ENCODE results near the gene THRB.
A peak's percentile ranks its signal among the peaks of the same experiment; 100 is the strongest.

Gene THRB

GRCh38 chr3:24507776-24508422 is 13.2 kb upstream of the THRB start:
- TF ChIP-seq CTCF (IDR thresholded peaks at IDR 0.05; ENCODE audit: control insufficient read depth, insufficient read depth, low read depth, low read length, missing control alignments): no peak
- no peak overlapping the region for H3K4me3 ChIP-seq (ENCODE audit: control insufficient read depth, low read depth, low read length)
- no peak for DNase-seq (ENCODE audit: low read depth)

DNA sequence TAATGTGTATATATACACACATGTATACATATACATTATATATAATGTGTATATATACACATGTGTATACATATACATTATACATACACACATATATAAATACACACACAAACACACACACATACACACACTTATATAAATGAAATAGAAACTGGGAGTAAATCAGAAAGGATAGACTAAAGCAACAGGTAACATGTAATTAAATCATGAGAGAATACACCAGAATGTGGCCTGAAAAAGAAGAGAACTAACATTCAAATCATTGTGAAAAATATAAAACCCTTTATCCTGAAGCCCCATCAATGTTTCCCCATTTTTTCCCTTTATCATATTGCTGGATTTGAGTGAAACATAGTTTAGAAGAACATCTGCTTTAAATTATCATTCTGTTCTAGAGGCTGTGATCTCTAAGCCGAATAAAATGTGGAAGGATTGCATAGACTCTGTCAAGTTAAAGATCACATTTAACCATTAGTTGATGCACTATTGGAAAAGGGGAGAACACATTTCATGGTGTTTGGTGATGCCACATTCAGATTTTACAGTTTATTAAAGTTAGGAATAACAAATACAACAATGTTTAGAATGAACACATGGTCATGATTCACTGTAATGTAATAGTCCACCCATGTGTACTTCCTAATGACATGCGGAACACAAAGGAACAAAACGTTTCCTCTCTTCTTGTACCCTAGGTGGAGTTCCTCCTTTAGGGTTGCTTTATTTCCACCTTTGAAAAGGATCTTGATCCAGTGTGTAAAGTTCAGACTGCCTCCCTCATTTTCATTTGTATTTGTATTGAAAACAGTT is 12.5 kb upstream of the THRB start:
- DNase-seq (ENCODE audit: low read depth): no peak
- no peak overlapping the region for H3K4me3 ChIP-seq (ENCODE audit: control insufficient read depth, low read depth, low read length)
- no peak for TF ChIP-seq CTCF (IDR thresholded peaks at IDR 0.05; ENCODE audit: control insufficient read depth, insufficient read depth, low read depth, low read length, missing control alignments)

DNA sequence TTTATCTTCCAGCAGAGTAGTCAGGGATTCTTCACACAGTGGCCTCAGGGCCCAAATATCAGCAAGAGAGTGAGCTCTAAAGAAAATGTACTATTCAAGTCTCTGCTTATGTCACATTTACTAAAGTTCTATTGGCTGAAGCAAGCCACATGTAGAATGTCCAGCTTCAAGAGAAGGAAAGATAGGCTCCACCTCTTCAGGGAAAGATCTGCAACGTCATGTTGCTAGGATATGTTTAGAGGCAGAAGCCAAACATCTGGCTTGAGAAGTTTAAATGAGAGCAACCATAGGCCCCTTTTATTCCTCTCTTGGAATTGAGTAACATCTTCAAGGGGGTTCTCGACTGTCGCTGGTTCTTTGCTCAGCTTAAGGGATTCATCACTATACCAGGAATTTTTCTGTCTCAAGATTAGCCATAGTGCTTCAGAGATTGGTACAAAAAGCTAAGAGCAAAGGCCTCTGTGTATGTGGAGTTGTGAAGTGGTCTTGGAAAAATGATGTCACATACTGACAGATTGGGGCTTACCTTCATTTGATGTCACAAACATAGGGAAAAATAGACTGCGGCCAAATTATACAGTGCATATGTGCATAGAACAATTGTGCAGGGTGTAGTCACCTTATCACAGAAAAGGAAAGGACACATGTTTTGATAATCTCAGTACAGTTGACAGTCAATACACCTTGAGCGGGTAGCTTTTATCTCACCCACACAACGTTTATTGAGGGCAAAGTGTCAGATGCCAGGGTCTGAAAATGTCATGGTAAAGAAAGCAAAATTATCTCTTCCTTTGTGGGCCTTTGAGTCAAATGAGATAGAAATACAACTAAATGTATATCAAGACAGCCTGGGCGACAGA is 11.3 kb upstream of the THRB start:
- H3K4me3 ChIP-seq (ENCODE audit: control insufficient read depth, low read depth, low read length): no peak overlapping the region
- DNase-seq (ENCODE audit: low read depth): peak; percentile 39
- no peak for TF ChIP-seq CTCF (IDR thresholded peaks at IDR 0.05; ENCODE audit: control insufficient read depth, insufficient read depth, low read depth, low read length, missing control alignments)

DNA sequence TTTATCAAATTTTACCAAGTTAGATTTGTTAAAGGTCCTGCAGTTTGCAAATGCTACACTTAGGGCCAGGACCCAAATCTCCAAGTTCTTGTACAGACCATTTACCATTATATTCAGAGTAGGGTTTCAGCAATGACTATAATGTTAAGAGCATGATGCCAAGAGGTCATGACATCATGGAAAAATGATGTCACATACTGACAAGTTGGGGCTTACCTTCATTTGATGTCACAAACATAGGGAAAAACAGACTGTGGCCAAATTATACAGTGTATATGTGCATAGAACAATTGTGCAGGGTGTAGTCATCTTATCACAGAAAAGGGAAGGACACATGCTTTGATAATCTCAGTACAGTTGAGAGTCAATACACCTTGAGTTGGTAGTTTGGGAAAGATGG is 10.1 kb upstream of the THRB start:
- no peak overlapping the region for H3K4me3 ChIP-seq (ENCODE audit: control insufficient read depth, low read depth, low read length)
- no peak for TF ChIP-seq CTCF (IDR thresholded peaks at IDR 0.05; ENCODE audit: control insufficient read depth, insufficient read depth, low read depth, low read length, missing control alignments)
- no peak for DNase-seq (ENCODE audit: low read depth)

DNA sequence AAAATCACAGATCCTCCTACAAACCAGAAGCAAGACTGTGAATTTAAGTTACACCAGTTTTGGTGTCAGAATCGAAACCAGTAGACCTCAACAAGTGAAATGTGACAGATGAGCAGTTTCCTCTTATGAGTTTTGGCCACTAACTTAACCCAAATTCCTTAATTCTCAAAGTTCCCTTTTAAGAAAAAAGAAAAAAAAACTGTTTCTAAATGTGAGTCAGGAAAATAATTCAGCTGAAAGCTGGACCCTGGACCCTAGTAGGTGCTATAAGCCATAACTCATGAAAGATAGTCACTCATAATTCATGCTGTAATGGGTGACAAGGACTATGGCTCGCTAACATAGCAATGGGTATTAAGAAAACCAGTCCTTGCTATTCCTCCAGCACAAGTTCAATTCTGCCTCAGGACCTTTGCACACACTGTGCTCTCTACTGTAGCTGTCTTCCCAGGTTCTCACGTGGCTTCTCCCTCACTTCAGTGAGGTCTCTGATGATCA is 9.0 kb upstream of the THRB start:
- no peak for TF ChIP-seq CTCF (IDR thresholded peaks at IDR 0.05; ENCODE audit: control insufficient read depth, insufficient read depth, low read depth, low read length, missing control alignments)
- no peak for DNase-seq (ENCODE audit: low read depth)
- no peak overlapping the region for H3K4me3 ChIP-seq (ENCODE audit: control insufficient read depth, low read depth, low read length)

- peak; percentile 17 for DNase-seq (ENCODE audit: low read depth)
- H3K4me3 ChIP-seq (ENCODE audit: control insufficient read depth, low read depth, low read length): no peak overlapping the region
- no peak for TF ChIP-seq CTCF (IDR thresholded peaks at IDR 0.05; ENCODE audit: control insufficient read depth, insufficient read depth, low read depth, low read length, missing control alignments)
These were observed 8.0 kb upstream of the THRB start for GRCh38 chr3:24502690-24503089.
